K562 treated with DMSO at 1 percent for 12 hours (cell line): ENCODE data around the gene UBXN11. TPM values are rescaled to one million over a fixed set of nuclear protein-coding genes. Genes with fewer than 3 reads are reported as not detected.

Source experiments
- total RNA-seq: library from RNA; unstranded; fragments of 300-600 nt; gene quantifications from 2 replicates; pipeline ENCODE4 v1.2.3, GENCODE V29; 2022; ENCODE audit not compliant: insufficient read depth

Gene UBXN11, protein sequence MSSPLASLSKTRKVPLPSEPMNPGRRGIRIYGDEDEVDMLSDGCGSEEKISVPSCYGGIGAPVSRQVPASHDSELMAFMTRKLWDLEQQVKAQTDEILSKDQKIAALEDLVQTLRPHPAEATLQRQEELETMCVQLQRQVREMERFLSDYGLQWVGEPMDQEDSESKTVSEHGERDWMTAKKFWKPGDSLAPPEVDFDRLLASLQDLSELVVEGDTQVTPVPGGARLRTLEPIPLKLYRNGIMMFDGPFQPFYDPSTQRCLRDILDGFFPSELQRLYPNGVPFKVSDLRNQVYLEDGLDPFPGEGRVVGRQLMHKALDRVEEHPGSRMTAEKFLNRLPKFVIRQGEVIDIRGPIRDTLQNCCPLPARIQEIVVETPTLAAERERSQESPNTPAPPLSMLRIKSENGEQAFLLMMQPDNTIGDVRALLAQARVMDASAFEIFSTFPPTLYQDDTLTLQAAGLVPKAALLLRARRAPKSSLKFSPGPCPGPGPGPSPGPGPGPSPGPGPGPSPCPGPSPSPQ
- 15.6 and 18.2 TPM in 2 replicates for total RNA-seq

DNA sequence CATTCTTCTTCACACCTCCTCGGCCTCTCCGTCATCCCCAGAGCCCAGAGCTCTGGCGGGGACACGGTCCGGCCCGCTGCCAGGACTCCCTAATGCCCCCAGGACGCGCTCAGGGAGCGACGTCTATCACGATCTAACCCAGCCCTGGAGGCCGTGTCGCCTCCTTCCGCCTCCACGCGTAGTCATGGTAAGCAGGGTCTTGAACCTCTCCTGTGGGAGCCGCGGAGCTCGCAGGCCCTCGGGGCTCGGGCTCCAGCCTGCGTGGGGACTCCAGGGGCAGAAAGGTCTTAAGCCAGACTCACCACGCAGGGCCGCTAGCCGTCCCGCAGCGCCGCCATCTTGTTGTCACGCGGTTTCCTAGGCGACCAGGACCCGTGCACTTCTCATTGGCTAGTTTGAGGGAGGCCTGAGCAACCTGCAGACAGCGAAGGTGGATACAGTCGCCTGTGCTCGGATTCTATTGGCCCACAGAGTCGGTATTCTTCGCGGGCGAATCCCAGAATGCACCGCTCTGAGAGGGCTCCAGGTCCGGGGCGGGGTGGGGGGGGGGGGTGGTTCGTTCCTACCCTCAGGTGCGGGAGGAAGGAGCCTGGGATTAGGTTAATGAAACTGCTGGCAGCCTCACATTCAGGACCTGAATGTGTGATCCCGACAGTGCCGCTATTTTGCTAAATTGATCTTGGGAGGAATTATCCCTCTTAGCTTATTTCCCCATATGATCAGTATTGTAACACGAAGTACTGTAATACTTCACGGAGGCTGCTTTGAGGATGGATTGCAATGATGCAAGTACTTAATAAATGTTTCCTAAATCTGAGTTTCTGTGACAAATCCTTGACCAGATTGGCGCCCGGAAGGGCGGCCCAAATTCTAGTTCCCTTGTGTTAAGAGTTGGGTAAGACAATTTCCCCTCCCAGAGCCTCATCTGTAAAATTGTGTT is at the start of gene UBXN11:
Gene UBXN11, minus strand, starts transcription at position 347 of the 940 bp plus-strand sequence. CDS start 3,753 bp downstream, outside the sequence.

DNA sequence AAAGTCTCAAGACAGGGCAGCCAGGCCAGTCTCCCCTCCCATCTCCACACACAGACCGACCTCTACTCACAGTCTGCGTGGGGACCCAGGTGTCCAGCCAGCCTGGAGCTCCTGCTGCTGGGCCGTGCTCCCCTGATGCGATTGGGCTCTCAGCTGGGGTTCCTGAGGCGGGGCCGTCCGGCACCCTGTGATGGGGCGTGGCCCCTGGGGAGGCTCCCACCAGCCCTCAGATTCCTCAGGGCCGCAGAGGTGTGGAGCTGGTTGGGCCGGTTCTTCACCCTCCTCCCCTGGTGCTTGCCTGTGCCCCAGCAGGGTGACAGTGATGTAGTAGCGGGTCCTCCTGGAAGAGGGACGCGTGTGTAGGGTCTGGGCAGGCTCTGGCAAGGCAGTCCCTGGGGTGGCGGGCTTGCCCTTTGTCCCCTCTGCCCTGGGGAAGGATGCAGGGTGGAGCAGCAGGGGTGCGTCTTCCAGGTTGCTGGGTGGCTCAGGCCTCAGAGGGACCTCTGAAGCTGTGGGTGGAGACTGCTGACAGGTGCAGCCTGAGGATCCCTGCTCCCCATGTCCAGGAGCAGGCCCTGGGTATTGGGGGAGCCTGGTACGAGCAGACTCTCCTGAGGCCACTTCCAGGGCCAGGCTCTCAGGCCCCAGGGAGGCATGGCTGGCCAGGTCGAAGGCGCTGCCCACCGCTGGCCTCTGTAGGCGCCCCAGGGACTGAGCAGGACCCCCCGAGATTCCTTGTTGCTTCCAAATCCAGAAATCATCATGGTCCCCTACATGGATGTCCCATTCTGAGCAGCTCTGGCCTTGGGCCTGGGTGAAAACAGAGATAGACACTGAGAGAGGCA is 47.8 kb upstream of the UBXN11 start, which contains the start of gene CRYBG2:
Gene CRYBG2, minus strand, starts transcription at position 155 of the 845 bp plus-strand sequence. CDS start 7,473 bp downstream, outside the sequence.

DNA sequence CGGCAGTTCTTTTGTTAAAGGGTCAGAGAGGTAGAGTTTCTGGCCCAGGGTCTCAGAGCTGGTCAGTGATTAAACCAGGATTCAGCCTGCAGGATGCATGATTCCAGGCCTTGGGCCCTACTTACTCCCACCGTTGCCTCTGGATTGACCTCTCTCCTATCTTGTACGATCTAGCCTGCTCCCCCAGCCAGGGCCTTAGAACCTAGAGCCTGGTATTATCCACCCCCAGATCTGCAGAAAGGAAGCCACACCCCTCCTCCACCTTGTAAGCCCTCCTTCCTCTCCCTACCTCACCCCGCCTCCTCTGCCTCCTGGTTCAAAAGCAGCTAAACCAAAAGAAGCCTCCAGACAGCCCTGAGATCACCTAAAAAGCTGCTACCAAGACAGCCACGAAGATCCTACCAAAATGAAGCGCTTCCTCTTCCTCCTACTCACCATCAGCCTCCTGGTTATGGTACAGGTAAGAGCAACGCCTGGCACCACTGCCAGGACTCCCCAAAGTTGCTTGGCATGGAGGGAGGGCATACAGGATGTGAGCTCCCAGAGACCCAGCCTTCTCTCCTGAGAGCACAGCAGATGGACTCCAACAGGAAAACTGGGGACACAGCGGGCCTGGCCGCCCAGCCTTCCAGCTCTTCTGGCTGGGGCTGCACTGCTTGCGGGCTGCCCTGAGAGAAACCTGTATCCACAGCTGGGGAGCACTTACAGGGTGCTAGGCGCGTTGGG is 11.3 kb upstream of the UBXN11 start, which contains the start of gene CD52:
Gene CD52, plus strand, starts transcription at position 347 of the 726 bp plus-strand sequence. Its CDS starts 60 bp downstream, at position 407.

DNA sequence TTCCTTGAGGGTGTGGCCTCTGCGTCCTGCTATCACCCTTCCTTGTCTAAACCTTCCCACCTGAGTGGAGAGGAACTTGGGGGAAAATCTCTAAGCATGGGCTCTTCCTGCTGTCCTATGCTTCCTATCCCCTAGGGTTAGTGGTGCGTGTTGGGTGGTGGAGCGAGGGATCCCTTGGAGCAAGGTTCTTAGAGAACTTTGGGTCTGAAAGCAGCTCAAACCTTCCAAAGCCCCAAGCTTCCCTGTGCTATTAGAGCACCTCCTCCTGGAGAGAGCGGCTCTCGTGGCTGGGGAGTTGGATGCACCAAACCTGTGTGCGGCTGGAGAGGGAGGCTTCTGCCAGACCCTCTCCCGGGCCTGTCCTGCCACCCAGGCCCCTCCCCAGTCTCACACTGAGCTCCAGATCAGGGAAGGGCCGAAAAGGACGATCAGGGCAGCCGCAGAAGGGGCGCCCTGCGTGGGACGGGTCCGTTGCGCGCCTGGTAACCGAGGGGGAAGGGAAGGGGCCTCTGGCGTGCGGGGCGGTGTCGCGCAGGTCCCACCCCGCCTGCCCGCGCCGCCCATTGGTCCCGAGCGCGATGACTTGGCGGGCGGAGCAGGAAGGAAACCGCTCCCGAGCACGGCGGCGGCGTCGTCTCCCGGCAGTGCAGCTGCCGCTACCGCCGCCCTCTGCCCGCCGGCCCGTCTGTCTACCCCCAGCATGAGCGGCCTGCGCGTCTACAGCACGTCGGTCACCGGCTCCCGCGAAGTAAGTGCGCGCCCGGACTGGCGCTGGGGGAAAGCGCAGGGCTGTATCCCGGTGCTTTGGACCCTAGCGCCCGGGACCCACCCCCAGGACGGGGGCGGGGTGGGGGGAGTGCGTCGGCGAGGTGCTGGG is 26.7 kb downstream of the UBXN11 start, which contains the start of gene SH3BGRL3:
Gene SH3BGRL3, plus strand, starts transcription at position 631 of the 877 bp plus-strand sequence. Its CDS starts 70 bp downstream, at position 701.

DNA sequence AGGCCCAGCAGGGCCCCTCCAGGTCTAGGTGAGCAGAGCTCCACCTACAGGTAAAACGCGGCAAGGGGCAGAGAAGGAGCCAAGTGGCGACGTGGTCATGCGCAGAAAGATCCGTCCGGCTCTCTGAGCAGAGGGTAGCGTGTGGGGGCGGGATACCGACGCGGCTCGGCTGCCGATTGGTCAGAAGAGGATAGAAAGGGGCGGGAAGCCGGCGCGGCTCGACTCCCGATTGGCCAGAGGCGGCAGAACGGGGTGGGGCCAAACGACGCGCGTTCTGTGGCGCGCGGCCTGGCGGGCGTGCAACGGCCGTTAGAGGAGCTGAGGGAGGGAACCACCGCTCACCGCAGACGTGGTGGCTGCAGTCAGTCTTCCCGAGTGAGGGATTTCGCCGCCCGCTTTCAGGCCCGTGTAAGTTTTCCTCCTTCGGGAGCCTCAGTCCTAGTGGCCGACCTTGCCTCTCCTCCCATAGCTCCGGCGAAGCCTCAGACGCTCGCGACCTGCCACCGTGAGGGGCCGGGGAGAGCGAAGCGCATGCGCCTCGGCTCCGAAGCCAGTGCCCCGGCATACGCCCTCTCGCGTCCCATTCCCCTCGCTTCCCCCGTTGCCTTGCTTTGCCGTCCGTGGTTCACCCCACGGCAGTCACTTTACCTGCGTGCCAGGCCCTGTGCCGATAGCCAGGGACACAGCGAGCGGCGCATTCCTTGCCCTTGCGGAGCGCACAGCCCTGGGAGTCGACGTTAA is 72.4 kb downstream of the UBXN11 start, which contains the start of gene CEP85:
Gene CEP85, plus strand, starts transcription at position 298 of the 741 bp plus-strand sequence. CDS start 5,584 bp downstream, outside the sequence.

Other genes starting within 250 kb of the UBXN11 start
- gene TRIM63, start 239.0 kb downstream of the UBXN11 start, total RNA-seq: 0.37 TPM in 1 of 2 replicates, not detected in the other
- gene PDIK1L, start 194.8 kb downstream of the UBXN11 start, total RNA-seq: 4.8 and 16.2 TPM in 2 replicates
- 0.47 and 0.70 TPM in 2 replicates for gene FAM110D, start 147.6 kb downstream of the UBXN11 start, total RNA-seq
- not detected in 2 replicates for gene C1orf232, start 137.7 kb downstream of the UBXN11 start, total RNA-seq
- 71.2 and 131 TPM in 2 replicates for gene ZNF593, start 136.7 kb downstream of the UBXN11 start, total RNA-seq
- 4.6 TPM in 1 of 2 replicates, not detected in the other for gene ZNF593OS, start 134.8 kb downstream of the UBXN11 start, total RNA-seq
- 0.62 and 0.64 TPM in 2 replicates for gene CNKSR1, start 129.1 kb downstream of the UBXN11 start, total RNA-seq
- gene CATSPER4, start 116.0 kb downstream of the UBXN11 start, total RNA-seq: not detected in 2 replicates
- gene CEP85, start 72.4 kb downstream of the UBXN11 start, total RNA-seq: 37.8 and 85.8 TPM in 2 replicates
- gene SH3BGRL3, start 26.6 kb downstream of the UBXN11 start, total RNA-seq: 70.9 and 79.9 TPM in 2 replicates
- gene CD52, start 11.3 kb upstream of the UBXN11 start, total RNA-seq: 57.7 and 74.8 TPM in 2 replicates
- 2.4 and 7.7 TPM in 2 replicates for gene CRYBG2, start 47.5 kb upstream of the UBXN11 start, total RNA-seq
- gene ZNF683, start 66.1 kb upstream of the UBXN11 start, total RNA-seq: not detected in 2 replicates
- gene LIN28A, start 104.2 kb upstream of the UBXN11 start, total RNA-seq: not detected in 2 replicates
- gene DHDDS, start 125.7 kb upstream of the UBXN11 start, total RNA-seq: 21.3 and 32.0 TPM in 2 replicates
- gene HMGN2, start 165.8 kb upstream of the UBXN11 start, total RNA-seq: 670 and 811 TPM in 2 replicates
- 54.1 and 75.2 TPM in 2 replicates for gene RPS6KA1, start 223.1 kb upstream of the UBXN11 start, total RNA-seq